ENCODE data around the gene ANXA4. TPM values are rescaled to one million over a fixed set of nuclear protein-coding genes. Genes with fewer than 3 reads are reported as not detected.

The ANXA4 gene
- total and polyA plus RNA-seq, 2 of the 13 experiments (the other 11 are each of a cell fraction or from before 2014, with no cell fraction given) = 155 to 168 TPM

GRCh38 chr2:69724540-69725159 is 17.3 kb upstream of the ANXA4 start (continued):
- no peak for TF ChIP-seq ZNF230 (CRISPR knock-in tag; IDR thresholded peaks at IDR 0.05)
- TF ChIP-seq ATF1 (CRISPR knock-in tag; IDR thresholded peaks at IDR 0.05) = no peak
- TF ChIP-seq MLLT10 (CRISPR knock-in tag; IDR thresholded peaks at IDR 0.05) = no peak
- TF ChIP-seq KDM1A (CRISPR knock-in tag; IDR thresholded peaks at IDR 0.05) = 0 out of 2 replicates have a peak, but pooled peaks have one; percentile 38
- TF ChIP-seq EEA1 (CRISPR knock-in tag; IDR thresholded peaks at IDR 0.05; ENCODE audit: borderline replicate concordance) = no peak
- TF ChIP-seq ETV5 (CRISPR knock-in tag; IDR thresholded peaks at IDR 0.05; ENCODE audit: borderline replicate concordance) = peak; percentile 71; the same call in 1 of the 2 replicates
- TF ChIP-seq KLF16 (CRISPR knock-in tag; IDR thresholded peaks at IDR 0.05) = peak in 1 of 2 experiments; percentile 84; a peak in 2 of 4 replicates
- no peak for TF ChIP-seq RBFOX2 (IDR thresholded peaks at IDR 0.05; ENCODE audit: low read depth, low read length)
- TF ChIP-seq ZSCAN9 (CRISPR knock-in tag; IDR thresholded peaks at IDR 0.05; ENCODE audit: borderline replicate concordance) = peak; percentile 73; the same call in 1 of the 2 replicates
- TF ChIP-seq DNMT3B (CRISPR knock-in tag; conservative IDR thresholded peaks at IDR 0.05) = 0 out of 2 replicates have a peak, but pooled peaks have one; percentile 55
- 0 out of 2 replicates have a peak, but pooled peaks have one; percentile 36 for TF ChIP-seq BCL3 (CRISPR knock-in tag; IDR thresholded peaks at IDR 0.05)
- 0 out of 2 replicates have a peak, but pooled peaks have one; percentile 62 for TF ChIP-seq ATF6 (CRISPR knock-in tag; conservative IDR thresholded peaks at IDR 0.05)
- peak; percentile 30; the same call in 1 of the 2 replicates for TF ChIP-seq GABPB1 (CRISPR knock-in tag; IDR thresholded peaks at IDR 0.05)
- TF ChIP-seq ZNF205 (CRISPR knock-in tag; IDR thresholded peaks at IDR 0.05) = 0 out of 2 replicates have a peak, but pooled peaks have one; percentile 57
- peak; percentile 84 for TF ChIP-seq IRF2 (CRISPR knock-in tag; IDR thresholded peaks at IDR 0.05)
- 0 out of 2 replicates have a peak, but pooled peaks have one; percentile 30 for TF ChIP-seq POGZ (CRISPR knock-in tag; IDR thresholded peaks at IDR 0.05)
- TF ChIP-seq ZNF772 (CRISPR knock-in tag; IDR thresholded peaks at IDR 0.05) = 0 out of 2 replicates have a peak, but pooled peaks have one; percentile 51
- TF ChIP-seq ZNF598 (CRISPR knock-in tag; IDR thresholded peaks at IDR 0.05; ENCODE audit: borderline replicate concordance) = 0 out of 2 replicates have a peak, but pooled peaks have one; percentile 27
- peak; percentile 62 for TF ChIP-seq KAT8 (CRISPR knock-in tag; IDR thresholded peaks at IDR 0.05)

Data from HepG2 (cell line).